NCI-H146 (cell line): ENCODE data around the gene SEMA3C.
"Not testable (repeated sequence)": the region's sequence is repeated elsewhere in the genome, so short reads cannot be mapped to it uniquely, and the experiment has no call there.

Source experiments
- DNase-seq: peaks from one replicate; lab custom pipeline; 2025; lab: John Stamatoyannopoulos, UW

SEMA3C gene

GRCh38 chr7:80926955-80927354 lies 8.1 kb upstream of the SEMA3C start:
- not testable (repeated sequence) for DNase-seq

- no peak for DNase-seq
Measured at GRCh38 chr7:80924090-80924489, 5.2 kb upstream of the SEMA3C start.

DNA sequence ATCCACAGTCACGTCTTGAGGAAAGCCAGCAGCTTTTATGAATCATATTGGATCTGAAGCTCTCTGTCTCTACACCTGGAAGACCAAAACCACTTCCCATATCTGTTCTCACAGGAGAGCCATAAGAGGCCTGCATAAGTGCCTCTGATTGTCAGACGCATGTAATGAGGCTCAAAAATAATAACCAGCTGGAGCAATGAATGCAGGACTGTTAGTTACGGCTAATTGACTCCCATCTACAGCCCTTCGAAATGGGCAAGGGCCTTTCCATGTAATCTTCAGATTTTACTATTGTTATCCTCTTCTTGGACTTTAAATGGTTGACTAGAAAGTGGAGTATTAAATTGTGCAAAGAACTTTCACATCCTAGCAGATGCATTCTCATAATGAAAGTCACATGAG lies 4.4 kb upstream of the SEMA3C start:
- no peak for DNase-seq

DNA sequence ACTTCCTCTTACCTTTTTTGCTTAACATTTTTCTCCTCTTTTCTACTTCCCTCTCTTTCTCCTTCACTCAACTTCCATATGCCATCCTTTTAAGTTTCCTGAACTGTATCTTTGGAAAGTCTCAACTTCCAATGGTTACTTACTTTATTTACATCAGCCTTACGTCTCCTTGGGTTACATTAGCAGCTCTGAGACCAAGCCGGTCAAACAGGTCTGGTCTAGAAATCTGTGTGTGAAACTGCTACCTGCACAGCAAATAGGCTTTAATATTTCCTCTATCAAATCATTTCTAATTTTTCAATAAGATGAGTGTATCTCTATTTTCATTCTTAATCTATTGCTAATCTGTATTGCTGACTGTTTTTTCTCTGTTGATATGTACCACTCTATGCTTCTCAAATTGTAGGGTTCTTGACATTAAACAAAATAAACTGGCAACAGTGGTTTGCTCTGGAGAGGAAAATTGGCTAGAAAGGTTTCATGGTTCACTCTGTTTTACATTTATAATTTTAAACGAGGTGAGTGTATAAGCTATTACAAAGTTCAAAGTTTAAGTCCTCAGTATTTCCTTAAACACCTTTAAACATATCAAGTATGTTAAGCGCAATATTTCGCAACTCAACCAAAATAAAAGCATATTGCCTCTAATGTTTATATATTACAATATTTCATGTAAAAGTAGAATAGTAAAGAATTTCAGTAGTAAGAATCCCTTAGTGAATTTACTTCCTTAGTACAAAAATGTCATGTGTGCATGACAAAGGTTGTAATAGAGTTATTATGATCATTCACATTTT lies 3.6 kb upstream of the SEMA3C start:
- no peak for DNase-seq

DNA sequence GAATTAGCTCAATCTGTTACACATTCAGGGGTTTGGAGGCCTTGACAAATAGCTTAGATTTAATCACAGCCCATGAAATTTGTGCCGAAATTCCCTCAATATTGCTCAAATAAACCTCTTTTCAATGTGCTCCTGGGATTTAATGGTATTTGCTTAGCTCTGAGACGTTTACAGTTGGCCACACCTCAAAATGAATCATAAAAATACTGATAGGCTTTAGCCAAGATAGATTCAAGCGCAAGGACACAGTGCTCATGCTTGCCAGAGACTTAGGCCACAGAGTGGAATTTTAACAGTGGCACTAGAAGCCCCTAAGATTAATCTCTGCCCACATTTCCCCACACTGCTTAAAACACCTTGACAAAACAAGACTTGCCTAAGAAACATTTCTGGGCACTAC lies 2.3 kb upstream of the SEMA3C start:
- no peak for DNase-seq

DNA sequence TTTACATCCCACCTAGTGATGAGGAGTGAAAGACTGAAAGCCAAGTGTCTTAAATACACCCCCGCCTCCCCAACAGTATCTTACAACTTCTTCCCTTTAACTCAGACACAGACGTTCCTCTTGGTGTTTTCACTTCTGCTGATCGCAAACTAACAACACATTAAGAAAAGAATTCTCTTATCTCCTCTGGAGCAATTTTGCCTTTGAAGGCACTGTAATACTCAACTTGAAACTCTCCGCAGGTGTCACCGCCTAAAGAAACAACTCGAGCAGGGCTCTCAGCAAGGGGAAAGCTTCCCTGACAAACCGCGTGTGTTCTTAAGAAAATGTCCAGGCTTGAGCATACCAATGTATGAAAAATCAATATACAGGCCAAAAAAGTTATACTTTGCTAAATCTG lies 452 bp downstream of the SEMA3C start:
- DNase-seq, result no peak

DNA sequence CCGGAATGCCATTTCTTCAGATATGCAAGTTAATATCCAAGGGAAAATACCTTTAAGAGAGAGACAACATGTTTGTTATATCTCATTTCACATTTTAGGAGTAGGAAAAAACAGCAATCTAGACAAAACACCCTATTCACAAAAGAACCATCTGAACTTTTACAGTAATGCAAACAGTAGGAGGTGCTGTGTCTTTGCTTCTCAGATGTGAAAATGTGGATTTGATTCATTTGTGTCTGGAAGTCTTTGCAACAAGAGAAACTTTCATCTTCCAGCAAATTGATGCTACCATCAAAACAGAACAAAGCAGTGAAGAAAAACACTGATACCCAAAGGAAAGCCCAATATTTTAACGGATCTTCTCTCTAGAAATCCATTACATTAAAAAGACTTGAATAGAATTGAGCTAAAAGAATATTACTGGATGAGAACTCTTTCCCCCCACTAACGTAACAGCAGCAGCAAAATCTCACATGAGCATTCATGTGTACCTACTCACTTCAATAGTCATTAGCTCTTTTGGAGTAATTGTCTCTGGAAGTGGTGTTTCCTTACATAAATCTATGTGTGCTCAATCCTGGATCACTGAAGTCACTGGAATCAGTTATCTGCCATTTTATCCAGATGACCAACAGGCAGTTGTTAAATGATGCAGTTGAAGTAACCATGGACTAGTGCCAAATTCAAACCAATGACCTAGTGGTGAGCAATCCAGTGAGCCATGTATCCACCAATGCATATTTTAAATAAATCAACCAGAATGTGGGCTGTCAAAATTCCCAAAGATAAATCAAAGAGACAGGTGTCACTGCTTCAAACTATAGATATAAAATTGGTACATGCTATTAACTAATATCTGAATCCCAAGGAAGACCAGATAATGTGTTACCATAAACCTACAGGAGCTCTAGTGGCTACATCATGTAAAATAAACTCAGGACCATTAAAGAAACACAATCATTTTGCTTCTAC lies 1.8 kb downstream of the SEMA3C start:
- DNase-seq, result no peak

GRCh38 chr7:80910228-80910627 lies 8.6 kb downstream of the SEMA3C start:
- DNase-seq, result no peak

- no peak for DNase-seq
Measured at GRCh38 chr7:80908360-80908797, 10.5 kb downstream of the SEMA3C start.

- no peak for DNase-seq
Measured at GRCh38 chr7:80907612-80908011, 11.2 kb downstream of the SEMA3C start.

DNA sequence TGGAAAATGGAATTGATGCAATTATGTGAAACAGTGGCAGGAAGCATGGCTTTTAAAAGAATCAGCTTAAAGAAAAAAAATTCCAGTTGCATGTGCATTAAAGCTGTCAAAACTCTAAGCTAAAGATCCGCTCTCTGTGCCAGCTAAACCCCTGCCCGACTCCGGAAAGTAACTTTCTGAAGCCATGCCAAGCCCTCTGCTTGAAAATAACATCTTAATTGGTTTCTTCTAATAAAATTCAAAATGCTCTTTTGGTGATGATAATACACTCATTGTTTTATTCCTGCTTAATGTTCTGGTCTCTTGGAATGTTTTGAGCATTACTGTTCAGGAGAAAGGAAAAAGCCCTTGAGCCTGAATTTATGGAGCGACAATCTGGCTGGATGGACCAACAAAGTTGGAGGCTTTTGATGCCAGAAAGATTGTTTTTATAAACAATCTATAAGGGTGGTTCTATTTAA lies 11.7 kb downstream of the SEMA3C start:
- no peak for DNase-seq

GRCh38 chr7:80905334-80905733 lies 13.5 kb downstream of the SEMA3C start:
- DNase-seq, result no peak

- no peak for DNase-seq
Measured at GRCh38 chr7:80902716-80903308, 16.0 kb downstream of the SEMA3C start.

- no peak for DNase-seq
Measured at GRCh38 chr7:80902019-80902418, 16.8 kb downstream of the SEMA3C start.

GRCh38 chr7:80900583-80901576 lies 18.0 kb downstream of the SEMA3C start:
- no peak for DNase-seq

DNA sequence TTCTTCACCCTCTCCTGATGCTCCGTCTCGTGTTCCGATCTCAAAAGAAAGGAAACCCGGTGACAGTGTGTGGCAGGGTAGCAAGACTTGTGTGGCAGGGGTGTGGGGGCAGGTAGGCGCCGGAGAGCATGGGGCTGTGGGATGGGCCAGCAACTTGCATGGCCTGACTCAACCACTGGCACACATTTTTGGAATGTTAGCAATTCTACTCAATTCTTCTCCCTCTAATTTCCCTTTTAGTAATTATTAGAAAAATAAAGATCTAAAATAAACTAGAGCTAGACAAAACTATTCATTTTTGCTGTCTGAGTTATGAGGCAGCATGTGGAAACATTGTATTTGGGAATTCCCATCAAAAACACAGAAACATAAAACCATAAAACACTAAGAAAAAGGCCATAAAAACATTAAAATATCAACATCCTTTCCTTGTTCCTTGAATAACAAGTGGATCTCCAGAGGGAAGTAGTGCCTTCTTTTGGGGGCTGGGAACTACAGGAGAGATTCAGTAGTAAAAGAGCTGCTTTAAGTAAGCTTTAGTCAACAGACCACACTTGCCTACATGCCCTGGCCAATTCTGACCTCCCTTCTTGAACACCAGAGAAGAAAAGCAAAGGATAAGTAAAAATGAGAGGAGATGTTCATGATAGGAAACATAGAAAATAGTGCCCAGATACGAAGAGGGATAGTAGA lies 21.8 kb downstream of the SEMA3C start:
- DNase-seq, result no peak

DNA sequence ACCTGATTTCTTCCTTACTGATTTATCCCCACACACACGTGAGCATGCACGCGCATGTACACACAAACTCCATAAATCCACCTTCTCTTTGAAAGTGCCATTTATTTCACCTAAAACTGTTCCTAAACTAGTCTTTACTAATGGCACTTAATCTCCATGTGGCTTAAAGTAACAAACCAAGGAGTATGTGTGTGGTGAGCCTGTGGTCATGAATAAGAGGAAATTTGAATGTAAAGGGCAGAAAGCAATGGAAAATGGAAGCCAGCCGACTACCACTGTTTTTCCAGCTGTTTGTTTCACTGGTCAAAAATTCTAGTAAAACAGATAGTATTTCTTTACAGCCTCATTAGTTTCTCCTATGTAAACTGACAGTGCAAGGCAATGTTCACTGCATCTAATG lies 23.8 kb downstream of the SEMA3C start:
- DNase-seq, result no peak

DNA sequence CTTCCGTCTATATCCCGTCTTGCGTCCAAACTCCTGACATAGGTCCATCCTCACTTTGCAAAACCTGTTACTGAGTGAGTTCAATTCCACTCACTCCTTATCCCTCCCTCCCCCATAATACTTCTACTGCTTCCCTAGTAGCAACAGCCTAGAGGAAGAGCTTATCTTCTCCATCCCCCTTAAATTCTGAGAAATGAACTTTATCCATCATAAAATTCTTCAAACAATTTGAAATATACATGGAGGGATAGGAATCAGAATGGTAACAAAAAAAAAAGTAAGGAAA lies 27.6 kb downstream of the SEMA3C start:
- DNase-seq, result no peak

DNA sequence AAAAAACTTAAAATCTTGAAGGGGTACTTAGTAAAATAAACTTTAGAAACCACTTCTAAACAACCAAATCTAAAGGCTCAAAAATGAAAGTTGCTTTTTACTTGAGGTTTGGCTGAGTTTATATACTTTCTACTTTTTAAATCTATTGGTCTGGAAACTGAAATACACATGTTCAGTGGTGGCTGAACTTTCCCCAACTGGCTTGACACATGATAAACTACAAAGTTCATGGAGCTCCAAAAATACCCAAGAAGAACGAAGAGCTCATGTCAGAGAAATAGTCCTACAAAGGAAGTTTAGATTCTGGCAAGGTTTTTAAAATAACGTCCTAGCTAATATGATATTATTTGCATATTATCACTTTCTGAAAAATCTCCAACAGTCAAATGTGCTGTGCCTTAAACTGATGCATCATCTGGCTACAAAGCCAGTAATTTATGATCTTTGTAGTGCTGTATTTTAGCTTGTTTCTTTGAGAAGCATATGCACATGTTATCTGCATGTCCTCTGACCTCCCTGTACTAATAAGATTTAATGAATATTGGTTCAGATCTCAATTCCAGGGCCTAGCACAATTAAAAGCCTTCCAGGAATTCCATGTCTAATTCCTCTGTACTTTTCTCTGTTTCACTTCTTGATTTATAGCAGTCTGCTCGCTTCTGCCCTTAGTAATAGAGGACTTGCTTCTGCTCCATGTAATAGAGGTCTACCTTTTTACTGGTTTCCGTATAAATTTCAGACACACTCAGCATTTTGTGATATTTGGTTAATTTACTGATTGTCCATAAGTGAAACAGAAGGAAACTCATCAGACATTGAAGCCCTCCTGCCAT lies 28.2 kb downstream of the SEMA3C start:
- no peak for DNase-seq

DNA sequence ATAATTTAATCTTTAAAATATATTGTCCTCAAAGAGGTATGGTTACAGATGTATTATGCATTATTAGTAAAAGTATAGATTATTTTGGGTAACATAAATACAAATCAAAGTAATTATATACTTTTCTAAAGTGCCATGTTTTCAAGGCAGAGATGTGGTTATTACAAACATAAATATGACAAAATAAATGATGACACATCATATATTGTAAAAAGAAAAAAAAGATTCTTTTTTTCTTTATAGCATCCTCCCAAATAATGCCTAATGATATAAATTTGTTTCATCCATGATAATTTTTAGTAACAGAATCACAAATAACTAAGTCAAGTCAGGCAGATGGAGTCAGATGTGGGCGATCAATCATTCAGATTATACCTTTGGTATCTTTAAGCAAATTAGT lies 29.3 kb downstream of the SEMA3C start:
- DNase-seq, result no peak
